Measurements from ENCODE around the gene SMCO4. TPM values are rescaled to one million over a fixed set of nuclear protein-coding genes. Genes with fewer than 3 reads are reported as not detected.

The SMCO4 gene
- total RNA-seq, 4 donors from 2014 or later: 3.1 to 18.1 (median 10.2) TPM

- Histone ChIP-seq H3K9me3 (no peaks in the 10 kb centered on the region), H3K4me1 (peaks cover 0 to 6% of the 10 kb centered on the region in 2 donors), H3K36me3 (no peaks in the 10 kb centered on the region), H3K4me3 (no peak overlapping the region), H3K27me3 (no peaks in the 10 kb centered on the region), H3K27ac (no peak overlapping the region)
- in situ Hi-C loops (cut with MboI; ENCODE audit: low sequenced_read_pairs in 4 of 4): no loop called here
- DNase-seq (no peak), ATAC-seq (no peak)
- intact Hi-C loops (cut with DNase I; ENCODE audit: low total_unique reads): no loop called here
- TF ChIP-seq POLR2A (IDR thresholded peaks at IDR 0.05): no peak
- TF ChIP-seq, protein P1, sequence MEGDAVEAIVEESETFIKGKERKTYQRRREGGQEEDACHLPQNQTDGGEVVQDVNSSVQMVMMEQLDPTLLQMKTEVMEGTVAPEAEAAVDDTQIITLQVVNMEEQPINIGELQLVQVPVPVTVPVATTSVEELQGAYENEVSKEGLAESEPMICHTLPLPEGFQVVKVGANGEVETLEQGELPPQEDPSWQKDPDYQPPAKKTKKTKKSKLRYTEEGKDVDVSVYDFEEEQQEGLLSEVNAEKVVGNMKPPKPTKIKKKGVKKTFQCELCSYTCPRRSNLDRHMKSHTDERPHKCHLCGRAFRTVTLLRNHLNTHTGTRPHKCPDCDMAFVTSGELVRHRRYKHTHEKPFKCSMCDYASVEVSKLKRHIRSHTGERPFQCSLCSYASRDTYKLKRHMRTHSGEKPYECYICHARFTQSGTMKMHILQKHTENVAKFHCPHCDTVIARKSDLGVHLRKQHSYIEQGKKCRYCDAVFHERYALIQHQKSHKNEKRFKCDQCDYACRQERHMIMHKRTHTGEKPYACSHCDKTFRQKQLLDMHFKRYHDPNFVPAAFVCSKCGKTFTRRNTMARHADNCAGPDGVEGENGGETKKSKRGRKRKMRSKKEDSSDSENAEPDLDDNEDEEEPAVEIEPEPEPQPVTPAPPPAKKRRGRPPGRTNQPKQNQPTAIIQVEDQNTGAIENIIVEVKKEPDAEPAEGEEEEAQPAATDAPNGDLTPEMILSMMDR (IDR thresholded peaks at IDR 0.05 in 4 of 5, conservative IDR thresholded peaks at IDR 0.05 in 1 of 5): no peak
Observed at GRCh38 chr11:93512949-93513667, 30.1 kb downstream of the SMCO4 start.

DNA sequence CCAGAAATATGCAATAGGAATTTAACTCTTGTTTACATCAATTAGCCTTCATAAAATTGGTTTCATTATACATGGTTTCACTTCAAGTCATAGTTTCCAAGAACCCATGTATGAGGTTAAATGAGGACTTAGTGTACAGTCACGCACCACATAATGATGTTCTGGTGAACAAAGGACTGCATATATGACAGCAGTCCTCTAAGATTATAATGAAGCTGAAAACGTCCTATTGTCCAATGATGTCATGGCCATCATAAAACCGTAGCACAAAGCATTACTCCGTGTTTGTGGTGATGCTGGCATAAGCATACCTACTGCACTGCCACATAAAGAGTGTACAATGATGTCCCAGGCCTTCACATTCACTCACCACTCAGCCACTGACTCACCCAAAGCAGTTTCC lies 31.1 kb downstream of the SMCO4 start:
- Histone ChIP-seq H3K9me3 (no peaks in the 10 kb centered on the region), H3K36me3 (no peaks in the 10 kb centered on the region), H3K4me1 (peaks cover 0 to 6% of the 10 kb centered on the region in 2 donors), H3K27me3 (no peaks in the 10 kb centered on the region), H3K27ac (no peak overlapping the region), H3K4me3 (no peak overlapping the region)
- in situ Hi-C loops (cut with MboI; ENCODE audit: low sequenced_read_pairs in 4 of 4): no loop called here
- no peak for DNase-seq
- TF ChIP-seq, protein P1 (IDR thresholded peaks at IDR 0.05 in 4 of 5, conservative IDR thresholded peaks at IDR 0.05 in 1 of 5): no peak
- TF ChIP-seq POLR2A (IDR thresholded peaks at IDR 0.05): no peak
- intact Hi-C loops (cut with DNase I; ENCODE audit: low total_unique reads): no loop called here
- no peak for ATAC-seq

DNA sequence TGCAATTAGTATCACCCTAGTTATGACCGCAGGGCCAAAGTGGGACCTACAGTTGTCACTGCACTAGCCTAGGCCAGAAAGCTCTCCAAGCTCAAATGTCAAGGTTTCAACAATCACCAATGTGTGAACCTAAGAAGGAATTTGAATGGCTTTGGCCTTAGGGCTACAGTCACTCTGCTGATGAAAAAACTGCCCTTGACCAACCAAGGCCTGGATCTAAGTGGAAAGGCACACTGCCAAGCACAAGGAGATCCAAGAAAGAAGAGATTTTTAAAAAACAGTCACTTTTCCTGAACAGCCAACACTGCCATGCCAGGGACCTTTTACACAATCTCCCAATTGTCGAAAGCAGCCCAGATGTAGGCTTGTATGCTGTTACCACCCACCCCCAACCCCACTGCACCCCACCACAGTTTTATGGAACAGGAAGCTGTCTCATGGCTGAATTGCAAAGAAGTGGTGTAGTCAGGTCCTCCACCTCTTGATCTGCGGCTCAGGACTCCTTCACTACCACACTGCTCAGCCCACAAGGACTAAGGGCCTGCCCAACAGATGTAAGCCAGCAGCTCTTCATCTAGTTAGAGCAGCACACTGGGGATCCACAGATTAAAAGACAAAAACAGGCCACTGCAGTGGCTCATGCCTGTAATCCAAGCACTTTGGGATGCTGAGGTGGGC lies 32.9 kb downstream of the SMCO4 start:
- Histone ChIP-seq H3K9me3 (no peaks in the 10 kb centered on the region), H3K27ac (no peak overlapping the region), H3K4me1 (peaks cover 0 to 6% of the 10 kb centered on the region in 2 donors), H3K4me3 (no peak overlapping the region), H3K36me3 (no peaks in the 10 kb centered on the region), H3K27me3 (no peaks in the 10 kb centered on the region)
- TF ChIP-seq, protein P1 (IDR thresholded peaks at IDR 0.05 in 4 of 5, conservative IDR thresholded peaks at IDR 0.05 in 1 of 5): no peak
- no peak for ATAC-seq
- in situ Hi-C loops (cut with MboI; ENCODE audit: low sequenced_read_pairs in 4 of 4) (no loop called here), intact Hi-C loops (cut with DNase I; ENCODE audit: low total_unique reads) (no loop called here)
- DNase-seq: no peak

DNA sequence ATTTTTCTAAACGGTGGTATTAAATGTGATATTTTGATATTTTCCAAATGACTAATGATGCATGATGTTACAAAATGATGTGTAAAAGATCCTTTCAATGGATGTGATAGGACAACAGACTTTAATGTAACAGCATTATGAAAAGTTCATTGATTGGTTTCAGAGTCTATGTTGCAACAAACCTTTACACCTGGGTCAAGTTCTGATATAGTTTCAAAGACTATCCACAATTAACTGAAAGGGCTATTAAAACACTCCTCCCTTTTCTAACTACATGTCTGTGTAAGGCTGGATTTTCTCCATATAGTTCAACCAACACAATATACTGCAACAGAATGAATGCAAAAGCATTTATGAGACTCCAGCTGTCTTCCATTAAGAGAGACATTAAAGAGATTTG lies 35.7 kb downstream of the SMCO4 start:
- Histone ChIP-seq H3K27ac (no peak overlapping the region), H3K36me3 (no peaks in the 10 kb centered on the region), H3K9me3 (no peaks in the 10 kb centered on the region), H3K27me3 (no peaks in the 10 kb centered on the region), H3K4me1 (no peaks in the 10 kb centered on the region), H3K4me3 (no peak overlapping the region)
- DNase-seq (no peak), ATAC-seq (no peak)
- no peak for TF ChIP-seq POLR2A (IDR thresholded peaks at IDR 0.05)
- TF ChIP-seq, protein P1 (IDR thresholded peaks at IDR 0.05 in 4 of 5, conservative IDR thresholded peaks at IDR 0.05 in 1 of 5): no peak
- in situ Hi-C loops (cut with MboI; ENCODE audit: low sequenced_read_pairs in 4 of 4): no loop called here
- intact Hi-C loops (cut with DNase I; ENCODE audit: low total_unique reads): no loop called here
